Kidney (tissue), 14 donors: ENCODE measurements around the gene CLIC5. TPM values are rescaled to one million over a fixed set of nuclear protein-coding genes. Genes with fewer than 3 reads are reported as not detected.

Experiments
- DNase-seq, 5 donors: peaks; one replicate each; pipeline ENCODE4 v3.0.0-alpha.2; 2013 to 2020
- FAIRE-seq: peaks from 2 replicates; lab custom pipeline; 2012; peaks lifted over from hg19 to GRCh38; lab: Jason Lieb, UNC
- H3K27ac ChIP-seq, 2 donors: one replicate each; pipeline ENCODE4 v1.7.0; 2013; ENCODE audit warnings: low read depth in 2 of 2, low read length in 2 of 2, inconsistent platforms in 1 of 2
- H3K27me3 ChIP-seq: one replicate; pipeline ENCODE4 v1.7.1; 2013; ENCODE audit warnings: low read length, inconsistent platforms; ENCODE audit not compliant: control insufficient read depth, insufficient read depth
- H3K36me3 ChIP-seq, 3 donors: one replicate each; pipeline versions ENCODE4 v1.7.0 to v1.7.1; 2013; ENCODE audit warnings: low read length in 3 of 3, control low read depth in 1 of 3, inconsistent platforms in 1 of 3; ENCODE audit not compliant: insufficient read depth in 3 of 3, control insufficient read depth in 2 of 3
- H3K4me1 ChIP-seq, 3 donors: one replicate each; pipeline versions ENCODE4 v1.7.0 to v1.7.1; 2013; ENCODE audit warnings: low read length in 3 of 3, inconsistent platforms in 1 of 3, low read depth in 1 of 3; ENCODE audit not compliant: control insufficient read depth in 2 of 3, insufficient read depth in 2 of 3
- H3K4me3 ChIP-seq, 3 donors: one replicate each; pipeline versions ENCODE4 v1.7.0 to v1.8.1; 2013; ENCODE audit warnings: low read length in 3 of 3, control low read depth in 1 of 3, inconsistent platforms in 1 of 3
- H3K9ac ChIP-seq, 3 donors: one replicate each; pipeline versions ENCODE4 v1.7.0 to v1.7.1; 2013; ENCODE audit warnings: low read length in 3 of 3, control low read depth in 1 of 3, inconsistent platforms in 1 of 3
- H3K9me3 ChIP-seq, 3 donors: one replicate each; pipeline versions ENCODE4 v1.7.0 to v1.7.1; 2013; ENCODE audit warnings: low read length in 3 of 3, control low read depth in 1 of 3, inconsistent platforms in 1 of 3; ENCODE audit not compliant: control insufficient read depth in 2 of 3, insufficient read depth in 1 of 3
- intact Hi-C: fragments of 100-400 bp; cut with DNase I; formaldehyde crosslinking; loops from one replicate; pipeline ENCODE4 v1.11.1; 2022
- polyA plus RNA-seq: library from polyadenylated mRNA; stranded (reverse); fragments of 350-450 nt; fragmentation: Illumina TruSeq; extraction: RNeasy Lipid Tissue Mini Kit (QIAGEN cat#74804); gene quantifications from one replicate; pipeline ENCODE4 v1.2.3, GENCODE V29; 2014; ENCODE audit warnings: low read depth, low replicate concordance; ENCODE audit not compliant: insufficient read depth
- total RNA-seq: library from RNA; stranded (reverse); fragmentation: NEBNext Ultra II Directional; extraction: Animal tissue kit (Norgen Biotek cat#: 25700); gene quantifications from one replicate; pipeline ENCODE4 v1.2.1, GENCODE V29; 2021
- TF ChIP-seq, protein P1 (sequence below): IDR thresholded peaks from 3 replicates; pipeline ENCODE4 v1.5.1; 2012; ENCODE audit warnings: mild to moderate bottlenecking, moderate library complexity, borderline replicate concordance; ENCODE audit not compliant: insufficient read depth; ENCODE audit errors: extremely low read depth
- donor health status: control.
- donor health status: control.
- donor health status: control.
- donor health status: control.
- donor health status: control.
- donor health status: DM: yes; HTN: yes; CAD: no.
- donor health status: Normal renal cell carcinoma (clear cell type).

Gene CLIC5
- total and polyA plus RNA-seq, 2 donors from 2014 or later: 7.4 to 54.3 TPM

DNA sequence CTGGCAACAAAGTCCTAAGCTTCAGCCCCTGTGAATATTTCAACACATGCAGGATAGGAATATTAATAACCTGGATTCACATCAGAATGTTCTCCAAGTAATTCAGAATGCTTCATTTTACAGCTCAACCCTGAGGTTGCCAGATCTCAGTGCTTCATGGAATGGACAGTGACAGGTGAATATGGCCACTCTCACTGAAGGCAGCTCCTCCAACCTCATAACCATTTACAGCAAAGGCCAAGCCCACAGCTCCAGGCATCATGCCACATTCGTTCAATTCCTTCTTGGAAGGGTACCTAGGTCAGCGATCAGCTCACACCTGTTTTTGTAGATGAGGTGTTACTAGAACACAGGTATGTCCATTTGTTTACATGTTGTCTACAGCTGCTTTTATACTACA is 17.1 kb downstream of the CLIC5 start:
- TF ChIP-seq, protein P1, sequence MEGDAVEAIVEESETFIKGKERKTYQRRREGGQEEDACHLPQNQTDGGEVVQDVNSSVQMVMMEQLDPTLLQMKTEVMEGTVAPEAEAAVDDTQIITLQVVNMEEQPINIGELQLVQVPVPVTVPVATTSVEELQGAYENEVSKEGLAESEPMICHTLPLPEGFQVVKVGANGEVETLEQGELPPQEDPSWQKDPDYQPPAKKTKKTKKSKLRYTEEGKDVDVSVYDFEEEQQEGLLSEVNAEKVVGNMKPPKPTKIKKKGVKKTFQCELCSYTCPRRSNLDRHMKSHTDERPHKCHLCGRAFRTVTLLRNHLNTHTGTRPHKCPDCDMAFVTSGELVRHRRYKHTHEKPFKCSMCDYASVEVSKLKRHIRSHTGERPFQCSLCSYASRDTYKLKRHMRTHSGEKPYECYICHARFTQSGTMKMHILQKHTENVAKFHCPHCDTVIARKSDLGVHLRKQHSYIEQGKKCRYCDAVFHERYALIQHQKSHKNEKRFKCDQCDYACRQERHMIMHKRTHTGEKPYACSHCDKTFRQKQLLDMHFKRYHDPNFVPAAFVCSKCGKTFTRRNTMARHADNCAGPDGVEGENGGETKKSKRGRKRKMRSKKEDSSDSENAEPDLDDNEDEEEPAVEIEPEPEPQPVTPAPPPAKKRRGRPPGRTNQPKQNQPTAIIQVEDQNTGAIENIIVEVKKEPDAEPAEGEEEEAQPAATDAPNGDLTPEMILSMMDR: no peak
- H3K27me3 ChIP-seq: no peaks in the 10 kb centered on the region
- intact Hi-C loops: no loop called here
- H3K36me3 ChIP-seq: no peaks in the 10 kb centered on the region
- no peak overlapping the region for H3K9ac ChIP-seq
- DNase-seq: no peak
- H3K27ac ChIP-seq: no peak overlapping the region
- FAIRE-seq: no peak
- no peak overlapping the region for H3K4me3 ChIP-seq
- H3K4me1 ChIP-seq: peaks cover 0 to 6% (median 0%) of the 10 kb centered on the region in 3 donors
- H3K9me3 ChIP-seq: no peaks in the 10 kb centered on the region

DNA sequence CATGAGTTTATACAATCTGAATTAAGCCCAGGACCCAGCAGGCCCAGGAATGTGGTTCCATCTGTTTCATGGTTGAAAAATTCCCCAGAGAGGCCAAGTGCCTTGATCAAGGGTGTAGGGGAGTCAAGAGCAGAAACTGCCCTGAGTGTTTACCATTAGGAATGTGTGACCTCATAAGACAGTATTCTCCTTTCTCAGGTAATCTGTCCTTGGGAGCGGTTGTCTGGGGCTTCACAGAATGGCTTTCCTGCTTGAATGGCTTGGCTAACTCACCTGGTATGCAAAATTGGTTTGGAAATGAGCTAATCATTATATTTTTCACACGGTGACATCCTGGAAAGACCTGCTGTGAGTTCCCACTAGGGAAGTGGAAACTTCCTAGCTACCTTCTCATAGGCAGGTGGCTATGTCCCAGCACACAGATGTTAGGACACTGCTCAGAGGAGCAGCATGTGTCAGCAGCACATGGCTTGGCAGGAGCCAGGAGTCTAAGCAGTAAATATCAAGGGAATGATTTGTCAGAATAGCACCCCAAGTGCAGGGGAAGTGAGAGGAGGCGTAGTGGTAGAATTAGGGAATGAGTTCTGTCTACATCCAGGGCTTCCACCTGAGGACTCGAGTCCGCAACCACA is 17.7 kb downstream of the CLIC5 start:
- Histone ChIP-seq H3K27ac (no peak overlapping the region), H3K9me3 (no peaks in the 10 kb centered on the region), H3K27me3 (no peaks in the 10 kb centered on the region), H3K4me1 (peaks cover 0 to 6% (median 0%) of the 10 kb centered on the region in 3 donors), H3K4me3 (no peak overlapping the region), H3K9ac (no peak overlapping the region), H3K36me3 (no peaks in the 10 kb centered on the region)
- no peak for FAIRE-seq
- peak in 1 of 5 donors; percentile 28 for DNase-seq
- TF ChIP-seq, protein P1: no peak
- intact Hi-C loops: no loop called here

DNA sequence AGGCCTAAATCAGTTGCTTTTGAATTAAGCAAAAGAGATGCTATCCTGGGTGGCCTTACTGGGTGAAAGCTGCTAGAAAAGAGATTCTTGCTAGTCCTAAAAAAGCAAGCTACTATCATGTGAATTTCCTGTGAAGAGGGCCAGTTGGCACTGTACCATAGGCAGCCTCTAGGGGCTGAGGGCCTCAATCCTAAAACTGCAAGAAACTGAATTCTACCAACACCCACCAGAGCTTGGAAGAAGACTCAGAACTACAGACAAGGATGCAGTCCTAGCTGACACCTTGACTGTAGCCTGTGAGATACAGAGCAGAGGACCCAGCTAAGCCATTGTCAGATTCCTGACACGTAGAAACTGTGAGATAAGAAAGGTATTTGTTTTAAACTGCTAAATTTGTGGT is 24.5 kb downstream of the CLIC5 start:
- TF ChIP-seq, protein P1: no peak
- Histone ChIP-seq H3K36me3 (no peaks in the 10 kb centered on the region), H3K9ac (no peak overlapping the region), H3K27me3 (no peaks in the 10 kb centered on the region), H3K4me3 (no peak overlapping the region), H3K4me1 (peaks cover 0 to 19% (median 8%) of the 10 kb centered on the region in 3 donors), H3K27ac (no peak overlapping the region), H3K9me3 (no peaks in the 10 kb centered on the region)
- DNase-seq: no peak
- intact Hi-C loops: no loop called here
- no peak for FAIRE-seq
